H9 (cell line): Measurements from ENCODE around the gene EXOC3L1. TPM values are rescaled to one million over a fixed set of nuclear protein-coding genes. Genes with fewer than 3 reads are reported as not detected.

Experiments used
- DNase-seq: peaks from one replicate; pipeline ENCODE4 v3.0.0-alpha.2; 2017
- H2AFZ ChIP-seq: one replicate; pipeline ENCODE4 v1.6.1; 2013; ENCODE audit warnings: mild to moderate bottlenecking, low read length, control low read depth, moderate library complexity
- H2AK5ac ChIP-seq: 2 replicates; pipeline ENCODE4 v1.6.1; 2013; ENCODE audit warnings: low read length, control low read depth, mixed read lengths; ENCODE audit not compliant: insufficient read length
- H2BK120ac ChIP-seq: one replicate; pipeline ENCODE4 v1.6.1; 2013; ENCODE audit warnings: low read depth, mild to moderate bottlenecking, low read length, control low read depth, inconsistent platforms; ENCODE audit not compliant: poor library complexity, severe bottlenecking
- H2BK12ac ChIP-seq: 2 replicates; pipeline ENCODE4 v1.6.1; 2013; ENCODE audit warnings: low read length, control low read depth, mixed read lengths, low read depth; ENCODE audit not compliant: insufficient read length
- H2BK15ac ChIP-seq: 2 replicates; pipeline ENCODE4 v1.6.1; 2013; ENCODE audit warnings: low read depth, low read length, control low read depth
- H2BK20ac ChIP-seq: one replicate; pipeline ENCODE4 v1.6.1; 2013; ENCODE audit warnings: low read depth, mild to moderate bottlenecking, low read length, control low read depth, inconsistent platforms; ENCODE audit not compliant: poor library complexity, severe bottlenecking
- H2BK5ac ChIP-seq: 2 replicates; pipeline ENCODE4 v1.6.1; 2013; ENCODE audit warnings: low read length, control low read depth, mixed read lengths; ENCODE audit not compliant: insufficient read length
- H3K14ac ChIP-seq: 2 replicates; pipeline ENCODE4 v1.6.1; 2013; ENCODE audit warnings: low read length, control low read depth; ENCODE audit not compliant: insufficient read depth
- H3K18ac ChIP-seq: 2 replicates; pipeline ENCODE4 v1.6.1; 2013; ENCODE audit warnings: low read depth, mild to moderate bottlenecking, mixed read lengths, low read length, control low read depth; ENCODE audit not compliant: insufficient read length
- H3K23ac ChIP-seq: 2 replicates; pipeline ENCODE4 v1.6.1; 2013; ENCODE audit warnings: low read length, control low read depth, mixed read lengths, low read depth; ENCODE audit not compliant: insufficient read length
- H3K23me2 ChIP-seq: 2 replicates; pipeline ENCODE4 v1.6.1; 2013; ENCODE audit warnings: low read depth, mild to moderate bottlenecking, mixed read lengths, low read length, control low read depth; ENCODE audit not compliant: insufficient read length, poor library complexity, severe bottlenecking
- H3K27ac ChIP-seq: 2 replicates; pipeline ENCODE4 v1.5.1; 2013; ENCODE audit warnings: low read length, control low read depth, mixed read lengths, low read depth; ENCODE audit not compliant: insufficient read length
- H3K27me3 ChIP-seq: 2 replicates; pipeline ENCODE4 v1.6.1; 2013; ENCODE audit warnings: low read length, control low read depth, inconsistent platforms; ENCODE audit not compliant: insufficient read depth
- H3K4ac ChIP-seq: 2 replicates; pipeline ENCODE4 v1.6.1; 2013; ENCODE audit warnings: low read depth, mild to moderate bottlenecking, control low read depth, inconsistent platforms, low read length, moderate library complexity
- H3K4me1 ChIP-seq: 2 replicates; pipeline ENCODE4 v1.6.1; 2013; ENCODE audit warnings: low read length, control low read depth, inconsistent platforms; ENCODE audit not compliant: insufficient read depth
- H3K4me2 ChIP-seq: 2 replicates; pipeline ENCODE4 v1.6.1; 2013; ENCODE audit warnings: low read length, control low read depth, mixed read lengths; ENCODE audit not compliant: insufficient read length, insufficient read depth
- H3K56ac ChIP-seq: 2 replicates; pipeline ENCODE4 v1.6.1; 2013; ENCODE audit warnings: low read depth, mild to moderate bottlenecking, mixed read lengths, low read length, control low read depth; ENCODE audit not compliant: insufficient read length
- H3K79me1 ChIP-seq: 2 replicates; pipeline ENCODE4 v1.6.1; 2013; ENCODE audit warnings: low read depth, mild to moderate bottlenecking, moderate library complexity, low read length, control low read depth, inconsistent platforms; ENCODE audit not compliant: insufficient read depth, poor library complexity, severe bottlenecking
- H3K79me2 ChIP-seq: 2 replicates; pipeline ENCODE4 v1.6.1; 2013; ENCODE audit warnings: low read length, control low read depth, inconsistent platforms; ENCODE audit not compliant: insufficient read depth
- H3K9ac ChIP-seq: 2 replicates; pipeline ENCODE4 v1.6.1; 2013; ENCODE audit warnings: low read length, control low read depth, mixed read lengths; ENCODE audit not compliant: insufficient read length; ENCODE audit errors: extremely low read depth
- H3K9me3 ChIP-seq: one replicate; pipeline ENCODE4 v1.6.1; 2013; ENCODE audit warnings: low read depth, low read length, inconsistent platforms; ENCODE audit not compliant: control insufficient read depth
- H3T11ph ChIP-seq: one replicate; pipeline ENCODE4 v1.6.1; 2013; ENCODE audit warnings: mild to moderate bottlenecking, low read length, control low read depth, inconsistent platforms
- H4K20me1 ChIP-seq: one replicate; pipeline ENCODE4 v1.6.1; 2013; ENCODE audit not compliant: control insufficient read depth, insufficient read length, insufficient read depth
- H4K5ac ChIP-seq: 2 replicates; pipeline ENCODE4 v1.6.1; 2013; ENCODE audit warnings: low read depth, mild to moderate bottlenecking, mixed read lengths, low read length, control low read depth; ENCODE audit not compliant: insufficient read length
- H4K8ac ChIP-seq: replicated peaks from 2 replicates; pipeline ENCODE4 v1.6.1; 2013; ENCODE audit warnings: low read length, control low read depth, mixed read lengths, low read depth; ENCODE audit not compliant: insufficient read length
- H4K91ac ChIP-seq: 2 replicates; pipeline ENCODE4 v1.6.1; 2013; ENCODE audit warnings: low read depth, mild to moderate bottlenecking, moderate library complexity, mixed read lengths, low read length, control low read depth; ENCODE audit not compliant: insufficient read length
- H3K27ac Mint-ChIP-seq, 3 experiments: 2 replicates in 2 of 3; 3 replicates in 1 of 3; pipeline ENCODE4 v1.8.0; 2020 to 2021; ENCODE audit warnings: mixed read lengths in 3 of 3, mild to moderate bottlenecking in 1 of 3, moderate library complexity in 1 of 3
- H3K27me3 Mint-ChIP-seq: 2 replicates; pipeline ENCODE4 v1.8.0; 2021; ENCODE audit warnings: low read depth, mild to moderate bottlenecking, moderate library complexity, mixed read lengths
- H3K36me3 Mint-ChIP-seq, 3 experiments: 2 replicates in 2 of 3; 3 replicates in 1 of 3; pipeline ENCODE4 v1.8.0; 2020 to 2021; ENCODE audit warnings: low read depth in 3 of 3, mixed read lengths in 3 of 3; ENCODE audit not compliant: insufficient read depth in 1 of 3
- H3K4me1 Mint-ChIP-seq, 2 experiments: 2 replicates each; pipeline ENCODE4 v1.8.0; 2020; ENCODE audit warnings: mixed read lengths in 2 of 2
- H3K4me3 Mint-ChIP-seq, 2 experiments: 2 replicates in 1 of 2; 3 replicates in 1 of 2; pipeline ENCODE4 v1.8.0; 2020 to 2021; ENCODE audit warnings: mild to moderate bottlenecking in 2 of 2, mixed read lengths in 2 of 2, moderate library complexity in 1 of 2
- H3K9me3 Mint-ChIP-seq, 2 experiments: 2 replicates in 1 of 2; 3 replicates in 1 of 2; pipeline ENCODE4 v1.8.0; 2020; ENCODE audit warnings: mild to moderate bottlenecking in 2 of 2, mixed read lengths in 2 of 2, moderate library complexity in 1 of 2
- CTCF ChIP-seq: fragments of 200-600 bp; sonication (generic); conservative IDR thresholded peaks from 3 replicates; pipeline ENCODE4 v1.8.0; 2021; ENCODE audit warnings: antibody characterized with exemption, mild to moderate bottlenecking
- WGBS: extraction: QIAGEN DNeasy Blood & Tissue Kit; methylation state at CpG from one replicate; pipeline ENCODE4 v1.1.7; 2013; ENCODE audit warnings: missing lambda C conversion rate, low lambda C conversion rate, mixed read lengths; ENCODE audit not compliant: insufficient read length; ENCODE audit errors: extremely low coverage; 5-methylcytosine and 5-hydroxymethylcytosine counted together
- total RNA-seq: library from RNA; stranded (reverse); gene quantifications from 2 replicates; pipeline ENCODE4 v1.2.1, GENCODE V29; 2021

EXOC3L1 gene
- total RNA-seq, 1 experiment from 2014 or later = 3.3 TPM

GRCh38 chr16:67186550-67186950 is 3.4 kb downstream of the EXOC3L1 start:
- H3K4me3 Mint-ChIP-seq = no peak overlapping the region

More at GRCh38 chr16:67186550-67186950, 3.4 kb downstream of the EXOC3L1 start:
- Histone ChIP-seq H4K20me1 (no peaks in the 10 kb centered on the region), H3K79me2 (no peaks in the 10 kb centered on the region), H3K56ac (no peak overlapping the region), H2AFZ (no peak overlapping the region), H4K5ac (no peak overlapping the region), H4K8ac (no peak overlapping the region), H2AK5ac (no peak overlapping the region), H2BK20ac (no peak overlapping the region), H2BK120ac (no peak overlapping the region), H3K4ac (no peak overlapping the region), H3K23ac (no peak overlapping the region), H3T11ph (no peak overlapping the region), H3K27ac (no peak overlapping the region), H3K4me1 (peaks cover 6% of the 10 kb centered on the region; the same call in 1 of the 2 replicates), H3K9ac (no peak overlapping the region), H2BK5ac (no peak overlapping the region), H3K14ac (no peak overlapping the region), H4K91ac (no peak overlapping the region), H3K18ac (no peak overlapping the region), H2BK12ac (no peak overlapping the region), H3K4me2 (no peak overlapping the region), H3K23me2 (peaks cover 12% of the 10 kb centered on the region), H3K79me1 (no peaks in the 10 kb centered on the region), H3K27me3 (peaks cover 4% of the 10 kb centered on the region), H2BK15ac (no peak overlapping the region), H3K9me3 (no peaks in the 10 kb centered on the region)
- peaks cover 29% of the 10 kb centered on the region for H3K27me3 Mint-ChIP-seq
- DNase-seq = no peak
- WGBS = no CpG with 5 or more reads among the region's 5 CpGs
- H3K27ac Mint-ChIP-seq = no peak overlapping the region
- H3K4me1 Mint-ChIP-seq = peaks cover 19 to 25% of the 10 kb centered on the region in 2 experiments
- H3K9me3 Mint-ChIP-seq = no peaks in the 10 kb centered on the region; a peak in 2 of 5 replicates
- no peak for TF ChIP-seq CTCF
- H3K36me3 Mint-ChIP-seq = no peaks in the 10 kb centered on the region
